SK-N-SH treated with all-trans-retinoic acid at 6 μM for 48 hours (cell line): ENCODE results near the gene AHCTF1.

Source experiments
- ATAC-seq: fragments of 200-7000 bp; cut with Tn5 transposase; 3 replicates; pipeline ENCODE4 v1.9.1; 2020; ENCODE audit warnings: mild to moderate bottlenecking, moderate library complexity
- ARNTL ChIP-seq: fragments of 450-650 bp; formaldehyde crosslinking; IDR thresholded peaks from 2 replicates; pipeline ENCODE4 v1.5.0; 2020; ENCODE audit warnings: low read depth, mild to moderate bottlenecking, moderate library complexity, borderline replicate concordance
- BACH2 ChIP-seq: fragments of 250-450 bp; sonication (Bioruptor Pico); IDR thresholded peaks from 2 replicates; pipeline ENCODE4 v1.9.0; 2021; ENCODE audit warnings: mild to moderate bottlenecking, borderline replicate concordance
- CSDC2 ChIP-seq: fragments of 250-450 bp; sonication (Bioruptor Pico); IDR thresholded peaks from 2 replicates; pipeline ENCODE4 v1.5.0; 2020; ENCODE audit warnings: mild to moderate bottlenecking, moderate library complexity
- ESRRG ChIP-seq: fragments of 250-450 bp; sonication (Bioruptor Pico); IDR thresholded peaks from 2 replicates; pipeline ENCODE4 v1.6.1; 2021; ENCODE audit warnings: mild to moderate bottlenecking
- GLIS3 ChIP-seq: fragments of 250-450 bp; sonication (Bioruptor Pico); IDR thresholded peaks from 2 replicates; pipeline ENCODE4 v1.5.0; 2020; ENCODE audit warnings: mild to moderate bottlenecking, moderate library complexity
- ISL1 ChIP-seq: fragments of 250-450 bp; sonication (Bioruptor Pico); IDR thresholded peaks from 2 replicates; pipeline ENCODE4 v2.1.2; 2022; ENCODE audit warnings: mild to moderate bottlenecking, moderate library complexity
- OSR1 ChIP-seq: fragments of 250-450 bp; sonication (Bioruptor Pico); IDR thresholded peaks from 2 replicates; pipeline ENCODE4 v1.8.0; 2022; ENCODE audit warnings: moderate library complexity, mild to moderate bottlenecking, inconsistent platforms
- PATZ1 ChIP-seq: fragments of 250-450 bp; sonication (Bioruptor Pico); IDR thresholded peaks from 2 replicates; pipeline ENCODE4 v1.8.0; 2020; ENCODE audit warnings: mild to moderate bottlenecking, moderate library complexity, borderline replicate concordance
- POU6F1 ChIP-seq: fragments of 250-450 bp; sonication (Bioruptor Pico); IDR thresholded peaks from 2 replicates; pipeline ENCODE4 v1.8.0; 2021; ENCODE audit warnings: low read depth, mild to moderate bottlenecking, moderate library complexity, borderline replicate concordance
- PPARA ChIP-seq: fragments of 250-450 bp; sonication (Bioruptor Pico); IDR thresholded peaks from 2 replicates; pipeline ENCODE4 v1.5.0; 2020; ENCODE audit warnings: mild to moderate bottlenecking, borderline replicate concordance
- RARB ChIP-seq: fragments of 250-450 bp; sonication (Bioruptor Pico); IDR thresholded peaks from 2 replicates; pipeline ENCODE4 v1.8.0; 2021; ENCODE audit warnings: mild to moderate bottlenecking, moderate library complexity
- SNAI2 ChIP-seq: fragments of 250-450 bp; sonication (Bioruptor Pico); IDR thresholded peaks from 2 replicates; pipeline ENCODE4 v1.5.0; 2020; ENCODE audit warnings: mild to moderate bottlenecking, moderate library complexity
- TCF4 ChIP-seq: fragments of 250-450 bp; sonication (Bioruptor Pico); IDR thresholded peaks from 2 replicates; pipeline ENCODE4 v1.8.0; 2021; ENCODE audit warnings: mild to moderate bottlenecking, moderate library complexity, borderline replicate concordance
- TOX ChIP-seq: fragments of 250-450 bp; sonication (Bioruptor Pico); IDR thresholded peaks from 2 replicates; pipeline ENCODE4 v1.8.0; 2021; ENCODE audit warnings: mild to moderate bottlenecking, moderate library complexity, borderline replicate concordance
- TSHZ2 ChIP-seq: fragments of 250-450 bp; sonication (Bioruptor Pico); IDR thresholded peaks from 2 replicates; pipeline ENCODE4 v1.5.0; 2020; ENCODE audit warnings: mild to moderate bottlenecking, moderate library complexity
- ZFP3 ChIP-seq: fragments of 250-450 bp; sonication (Bioruptor Pico); IDR thresholded peaks from 2 replicates; pipeline ENCODE4 v1.5.0; 2020; ENCODE audit warnings: mild to moderate bottlenecking, moderate library complexity
- ZFP30 ChIP-seq: fragments of 450-650 bp; formaldehyde crosslinking; IDR thresholded peaks from 2 replicates; pipeline ENCODE4 v1.5.0; 2022; ENCODE audit warnings: mild to moderate bottlenecking, moderate library complexity
- ZNF565 ChIP-seq: fragments of 450-650 bp; formaldehyde crosslinking; conservative IDR thresholded peaks from 2 replicates; pipeline ENCODE4 v1.5.0; 2020; ENCODE audit warnings: low read depth, mild to moderate bottlenecking, moderate library complexity
- ZNF70 ChIP-seq: fragments of 450-650 bp; formaldehyde crosslinking; IDR thresholded peaks from 2 replicates; pipeline ENCODE4 v1.5.0; 2020; ENCODE audit warnings: mild to moderate bottlenecking, moderate library complexity
- ZNF8 ChIP-seq: fragments of 450-650 bp; formaldehyde crosslinking; IDR thresholded peaks from 2 replicates; pipeline ENCODE4 v1.5.0; 2020; ENCODE audit warnings: mild to moderate bottlenecking, moderate library complexity

Gene AHCTF1

GRCh38 chr1:246809473-246809872 lies 122.3 kb downstream of the AHCTF1 start:
- ATAC-seq: no peak
- TF ChIP-seq ZNF565 (CRISPR knock-in tag) (no peak), POU6F1 (CRISPR knock-in tag) (no peak), CSDC2 (CRISPR knock-in tag) (no peak)

DNA sequence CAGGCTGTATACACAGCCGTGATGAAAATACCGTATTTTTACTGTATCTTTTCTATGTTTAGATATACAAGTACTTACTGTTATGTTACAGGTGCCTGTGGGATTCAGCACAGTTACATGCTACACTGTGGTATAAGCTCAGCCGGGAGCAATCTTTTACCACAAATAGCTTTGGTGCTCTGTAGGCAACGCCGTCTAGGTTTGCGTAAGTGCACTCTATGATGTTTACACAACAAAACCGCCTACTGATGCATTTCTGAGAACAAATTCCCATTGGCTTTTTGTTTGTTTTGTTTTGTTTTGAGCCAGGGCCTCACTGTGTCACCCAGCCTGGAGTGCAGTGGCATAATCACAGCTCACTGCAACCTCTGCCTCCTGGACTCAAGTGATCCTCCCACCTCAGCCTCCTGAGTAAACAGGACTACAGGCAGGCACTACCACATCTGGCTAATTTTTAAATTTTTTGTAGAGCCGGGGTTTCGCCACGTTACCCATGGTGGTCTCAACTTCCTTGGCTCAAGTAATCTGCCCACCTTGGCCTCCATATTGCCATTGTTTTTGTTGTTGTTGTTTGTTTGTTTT lies 126.5 kb downstream of the AHCTF1 start:
- ATAC-seq: no peak
- TF ChIP-seq ARNTL (CRISPR knock-in tag): no peak
- no peak for TF ChIP-seq TSHZ2
- TF ChIP-seq SNAI2: no peak
- TF ChIP-seq BACH2 (CRISPR knock-in tag): no peak
- TF ChIP-seq ZFP3: no peak
- TF ChIP-seq PATZ1: no peak
- TF ChIP-seq ISL1 (CRISPR knock-in tag): no peak
- TF ChIP-seq ESRRG (CRISPR knock-in tag): no peak

DNA sequence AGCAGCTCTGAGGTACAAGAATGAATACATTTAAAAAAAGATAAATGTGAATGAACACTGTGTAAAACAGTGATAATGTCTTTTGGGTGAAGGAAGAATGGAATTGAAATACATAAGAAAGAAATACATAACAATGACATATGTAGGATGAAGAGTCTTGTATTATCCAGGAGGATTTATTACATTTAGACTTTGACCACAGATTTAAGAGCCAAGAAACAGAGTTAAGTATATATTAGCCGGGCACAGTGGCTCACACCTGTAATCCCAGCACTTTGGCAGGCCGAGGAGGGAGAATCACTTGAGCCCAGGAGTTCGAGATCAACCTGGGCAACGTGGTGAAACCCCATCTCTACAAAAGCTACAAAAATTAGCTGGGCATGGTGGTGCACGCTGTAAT lies 127.9 kb downstream of the AHCTF1 start:
- no peak for TF ChIP-seq ZNF8 (CRISPR knock-in tag)
- TF ChIP-seq OSR1 (CRISPR knock-in tag): no peak
- TF ChIP-seq ARNTL (CRISPR knock-in tag): no peak
- TF ChIP-seq GLIS3 (CRISPR knock-in tag): no peak
- ATAC-seq: no peak

GRCh38 chr1:246803373-246803772 lies 128.4 kb downstream of the AHCTF1 start:
- TF ChIP-seq TOX (CRISPR knock-in tag) (no peak), ZNF70 (CRISPR knock-in tag) (no peak), ZFP3 (no peak), TCF4 (CRISPR knock-in tag) (no peak)
- ATAC-seq: no peak

GRCh38 chr1:246801241-246802020 lies 130.3 kb downstream of the AHCTF1 start:
- peak; percentile 29; the same call in 2 of the 3 replicates for ATAC-seq
- TF ChIP-seq PATZ1: no peak
- no peak for TF ChIP-seq ZFP30 (CRISPR knock-in tag)
- no peak for TF ChIP-seq PPARA (CRISPR knock-in tag)
- no peak for TF ChIP-seq OSR1 (CRISPR knock-in tag)
- no peak for TF ChIP-seq ESRRG (CRISPR knock-in tag)
- no peak for TF ChIP-seq ZNF70 (CRISPR knock-in tag)
- no peak for TF ChIP-seq RARB
- TF ChIP-seq ZNF565 (CRISPR knock-in tag): no peak
- TF ChIP-seq TCF4 (CRISPR knock-in tag): no peak
- no peak for TF ChIP-seq TOX (CRISPR knock-in tag)
- no peak for TF ChIP-seq GLIS3 (CRISPR knock-in tag)
- no peak for TF ChIP-seq ARNTL (CRISPR knock-in tag)
- TF ChIP-seq TSHZ2: no peak
